Stimulated activated CD8-positive, alpha-beta memory T cell treated with anti-CD3 and anti-CD28 coated beads, Interleukin-12 subunit alpha, Interleukin-12 subunit beta, amount 100 ng/mL, for 24 hours (primary cell): ENCODE results near the gene CTTNBP2.

Source experiments
- DNase-seq: peaks from one replicate; pipeline ENCODE4 v3.0.0-alpha.2; 2020; ENCODE audit errors: extremely low read depth

CTTNBP2 gene

GRCh38 chr7:117871778-117872538, 1.3 kb downstream of the CTTNBP2 start:
- no peak for DNase-seq

GRCh38 chr7:117871401-117871777, 1.9 kb downstream of the CTTNBP2 start:
- no peak for DNase-seq

GRCh38 chr7:117870448-117871130, 2.7 kb downstream of the CTTNBP2 start:
- DNase-seq, result no peak

- no peak for DNase-seq
Observed at GRCh38 chr7:117869374-117869773, 3.9 kb downstream of the CTTNBP2 start.

- no peak for DNase-seq
Observed at GRCh38 chr7:117863618-117864017, 9.6 kb downstream of the CTTNBP2 start.

GRCh38 chr7:117862378-117862777, 10.9 kb downstream of the CTTNBP2 start:
- no peak for DNase-seq

- DNase-seq, result no peak
Observed at GRCh38 chr7:117859246-117859812, 13.9 kb downstream of the CTTNBP2 start.

- no peak for DNase-seq
Observed at GRCh38 chr7:117858712-117859111, 14.5 kb downstream of the CTTNBP2 start.

GRCh38 chr7:117857718-117858117, 15.5 kb downstream of the CTTNBP2 start:
- no peak for DNase-seq

GRCh38 chr7:117856196-117856595, 17.0 kb downstream of the CTTNBP2 start:
- no peak for DNase-seq

GRCh38 chr7:117854186-117854585, 19.1 kb downstream of the CTTNBP2 start:
- DNase-seq, result no peak

- no peak for DNase-seq
Observed at GRCh38 chr7:117848941-117849340, 24.3 kb downstream of the CTTNBP2 start.

- no peak for DNase-seq
Observed at GRCh38 chr7:117844678-117845077, 28.6 kb downstream of the CTTNBP2 start.

GRCh38 chr7:117841611-117842010, 31.6 kb downstream of the CTTNBP2 start:
- no peak for DNase-seq

GRCh38 chr7:117841011-117841410, 32.2 kb downstream of the CTTNBP2 start:
- DNase-seq, result no peak

GRCh38 chr7:117839507-117839906, 33.7 kb downstream of the CTTNBP2 start:
- DNase-seq, result no peak

GRCh38 chr7:117837841-117838240, 35.4 kb downstream of the CTTNBP2 start:
- DNase-seq, result no peak

- no peak for DNase-seq
Observed at GRCh38 chr7:117835016-117835664, 38.1 kb downstream of the CTTNBP2 start.

GRCh38 chr7:117830422-117830954, 42.8 kb downstream of the CTTNBP2 start:
- DNase-seq, result no peak

GRCh38 chr7:117829450-117830117, 43.7 kb downstream of the CTTNBP2 start:
- DNase-seq, result no peak

- DNase-seq, result no peak
Observed at GRCh38 chr7:117828825-117829224, 44.4 kb downstream of the CTTNBP2 start.

- no peak for DNase-seq
Observed at GRCh38 chr7:117827862-117828261, 45.4 kb downstream of the CTTNBP2 start.
